8988T (cell line): ENCODE measurements around the gene AIFM3.
"Not testable (repeated sequence)": the region's sequence is repeated elsewhere in the genome, so short reads cannot be mapped to it uniquely, and the experiment has no call there.

Source experiments
- DNase-seq: peaks from one replicate; pipeline ENCODE4 v3.0.0; 2011

Gene AIFM3

GRCh38 chr22:20966883-20967696 lies at the start of gene AIFM3:
TSS of gene AIFM3 (plus strand) at chr22:20967255. CDS start at chr22:20967945, 690 bp downstream.
- no peak for DNase-seq

- DNase-seq = no peak
These were observed 48.3 kb upstream of the AIFM3 start for GRCh38 chr22:20918663-20919218.

GRCh38 chr22:20919718-20920117 lies 47.3 kb upstream of the AIFM3 start:
- DNase-seq = no peak

- no peak for DNase-seq
These were observed 46.2 kb upstream of the AIFM3 start for GRCh38 chr22:20920881-20921203.

- DNase-seq = no peak
These were observed 44.8 kb upstream of the AIFM3 start for GRCh38 chr22:20922141-20922751.

- no peak for DNase-seq
These were observed 40.8 kb upstream of the AIFM3 start for GRCh38 chr22:20926243-20926642.

GRCh38 chr22:20927940-20928572 lies 39.0 kb upstream of the AIFM3 start:
- DNase-seq = no peak

- no peak for DNase-seq
These were observed 38.5 kb upstream of the AIFM3 start for GRCh38 chr22:20928573-20928967.

GRCh38 chr22:20930004-20930403 lies 37.1 kb upstream of the AIFM3 start:
- no peak for DNase-seq

- not testable (repeated sequence) for DNase-seq
These were observed 36.6 kb upstream of the AIFM3 start for GRCh38 chr22:20930435-20930834.

- DNase-seq = no peak
These were observed 35.9 kb upstream of the AIFM3 start for GRCh38 chr22:20931126-20931654.

GRCh38 chr22:20933910-20934309 lies 33.1 kb upstream of the AIFM3 start:
- DNase-seq = no peak

GRCh38 chr22:20935049-20935448 lies 32.0 kb upstream of the AIFM3 start:
- not testable (repeated sequence) for DNase-seq

- DNase-seq = not testable (repeated sequence)
These were observed 31.1 kb upstream of the AIFM3 start for GRCh38 chr22:20935780-20936539.

- DNase-seq = no peak
These were observed 29.8 kb upstream of the AIFM3 start for GRCh38 chr22:20937031-20937793.

GRCh38 chr22:20937794-20938671 lies 29.0 kb upstream of the AIFM3 start:
- no peak for DNase-seq

- DNase-seq = not testable (repeated sequence)
These were observed 27.4 kb upstream of the AIFM3 start for GRCh38 chr22:20939457-20940185.

GRCh38 chr22:20940186-20940651 lies 26.8 kb upstream of the AIFM3 start:
- no peak for DNase-seq

- no peak for DNase-seq
These were observed 26.1 kb upstream of the AIFM3 start for GRCh38 chr22:20940904-20941385.
